IMR-90 (cell line): ENCODE results near the gene WIPF2. TPM values are rescaled to one million over a fixed set of nuclear protein-coding genes. Genes with fewer than 3 reads are reported as not detected.

Experiments used
- ATAC-seq: fragments of 200-7000 bp; cut with Tn5 transposase; 2 replicates; pipeline ENCODE4 v1.9.1; 2020; ENCODE audit warnings: low read depth, mild to moderate bottlenecking, moderate library complexity
- BruUV-seq: library from RNA; stranded (reverse); fragments of 400-500 nt; replicated peaks from 2 replicates; lab custom pipeline; 2021; lab: Mats Ljungman, UMichigan
- CTCF ChIA-PET: fragments of 300-600 bp; formaldehyde crosslinking; extraction: SDS; loops from one replicate; lab custom pipeline; 2021; ENCODE audit warnings: antibody characterized with exemption; lab: Yijun Ruan, JAX
- POLR2A ChIA-PET: fragments of 300-600 bp; sonication (Branson Sonifier 250); formaldehyde crosslinking; loops from one replicate; lab custom pipeline; 2022; ENCODE audit warnings: antibody characterized with exemption; ENCODE audit not compliant: unreplicated experiment; lab: Charles Lee
- DNase-seq: peaks from one replicate; pipeline ENCODE4 v3.0.0; 2013
- H2AFZ ChIP-seq: replicated peaks from 2 replicates; pipeline ENCODE3; 2013; ENCODE audit warnings: low read length, mild to moderate bottlenecking; ENCODE audit not compliant: poor library complexity
- H2AK5ac ChIP-seq: 2 replicates; pipeline ENCODE4 v1.6.1; 2013; ENCODE audit warnings: low read depth, low read length, inconsistent platforms
- H2AK9ac ChIP-seq: replicated peaks from 2 replicates; pipeline ENCODE3; 2013; ENCODE audit warnings: mild to moderate bottlenecking, low read depth, low read length, moderate library complexity; ENCODE audit not compliant: poor library complexity
- H2BK120ac ChIP-seq: 2 replicates; pipeline ENCODE4 v1.6.1; 2013; ENCODE audit warnings: low read depth, low read length, inconsistent platforms
- H2BK15ac ChIP-seq: 3 replicates; pipeline ENCODE4 v1.6.1; 2013; ENCODE audit warnings: low read depth, low read length, inconsistent platforms
- H2BK20ac ChIP-seq: 2 replicates; pipeline ENCODE4 v1.6.1; 2013; ENCODE audit warnings: low read depth, mild to moderate bottlenecking, inconsistent platforms, low read length, moderate library complexity
- H2BK5ac ChIP-seq: 2 replicates; pipeline ENCODE4 v1.6.1; 2013; ENCODE audit warnings: mild to moderate bottlenecking, low read depth, low read length, inconsistent platforms; ENCODE audit not compliant: poor library complexity, severe bottlenecking
- H3K14ac ChIP-seq: replicated peaks from 2 replicates; pipeline ENCODE4 v1.6.1; 2013; ENCODE audit warnings: low read depth, low read length, inconsistent platforms
- H3K18ac ChIP-seq: 2 replicates; pipeline ENCODE4 v1.6.1; 2013; ENCODE audit warnings: low read depth, low read length, control low read depth
- H3K23ac ChIP-seq: 2 replicates; pipeline ENCODE4 v1.6.1; 2013; ENCODE audit warnings: low read depth, low read length, inconsistent platforms
- H3K27ac ChIP-seq: 2 replicates; pipeline ENCODE4 v1.5.1; 2013; ENCODE audit warnings: mild to moderate bottlenecking, control low read depth, low read length; ENCODE audit not compliant: insufficient read depth
- H3K27me3 ChIP-seq: 2 replicates; pipeline ENCODE4 v1.6.1; 2013; ENCODE audit warnings: low read length; ENCODE audit not compliant: control insufficient read depth, insufficient read depth
- H3K36me3 ChIP-seq: 2 replicates; pipeline ENCODE4 v1.6.1; 2013; ENCODE audit warnings: low read length, mixed read lengths; ENCODE audit not compliant: control insufficient read depth, insufficient read depth
- H3K4ac ChIP-seq: 2 replicates; pipeline ENCODE4 v1.6.1; 2013; ENCODE audit warnings: low read depth, low read length, inconsistent platforms
- H3K4me1 ChIP-seq: 2 replicates; pipeline ENCODE4 v1.6.1; 2013; ENCODE audit warnings: low read length, mixed read lengths; ENCODE audit not compliant: control insufficient read depth, insufficient read depth
- H3K4me2 ChIP-seq: 2 replicates; pipeline ENCODE4 v1.6.1; 2013; ENCODE audit warnings: low read depth, mild to moderate bottlenecking, control low read depth, low read length, moderate library complexity
- H3K4me3 ChIP-seq: 2 replicates; pipeline ENCODE4 v1.5.1; 2013; ENCODE audit warnings: low read depth, mild to moderate bottlenecking, control low read depth, low read length, moderate library complexity; ENCODE audit not compliant: insufficient read depth
- H3K56ac ChIP-seq: 2 replicates; pipeline ENCODE4 v1.6.1; 2013; ENCODE audit warnings: low read length, inconsistent platforms; ENCODE audit not compliant: insufficient read depth; ENCODE audit errors: extremely low read depth
- H3K79me1 ChIP-seq, 2 experiments: 2 replicates each; pipeline ENCODE4 v1.6.1; 2013; ENCODE audit warnings: low read length in 2 of 2, inconsistent platforms in 1 of 2, low read depth in 1 of 2
- H3K9ac ChIP-seq: 2 replicates; pipeline ENCODE4 v1.6.1; 2013; ENCODE audit warnings: low read depth, low read length, control low read depth
- H3K9me1 ChIP-seq: 2 replicates; pipeline ENCODE4 v1.6.1; 2013; ENCODE audit warnings: low read length, inconsistent platforms; ENCODE audit not compliant: insufficient read depth
- H3K9me3 ChIP-seq: 2 replicates; pipeline ENCODE4 v1.6.1; 2013; ENCODE audit warnings: low read length; ENCODE audit not compliant: control insufficient read depth, insufficient read depth
- H4K20me1 ChIP-seq: 2 replicates; pipeline ENCODE4 v1.6.1; 2013; ENCODE audit warnings: low read length, inconsistent platforms; ENCODE audit not compliant: insufficient read depth
- H4K5ac ChIP-seq: 2 replicates; pipeline ENCODE4 v1.6.1; 2013; ENCODE audit warnings: mild to moderate bottlenecking, low read depth, low read length, control low read depth
- H4K8ac ChIP-seq, 2 experiments: 2 replicates each; pipeline ENCODE4 v1.6.1; 2013; ENCODE audit warnings: low read depth in 2 of 2, low read length in 2 of 2, control low read depth in 1 of 2, inconsistent platforms in 1 of 2
- H4K91ac ChIP-seq: 2 replicates; pipeline ENCODE4 v1.6.1; 2013; ENCODE audit warnings: low read depth, low read length, inconsistent platforms; ENCODE audit not compliant: insufficient read depth
- BHLHE40 ChIP-seq: fragments of 150-350 bp; IDR thresholded peaks from 2 replicates; pipeline ENCODE4 v1.6.1; 2016; ENCODE audit warnings: mild to moderate bottlenecking, low read depth, low read length
- CEBPB ChIP-seq: IDR thresholded peaks from 2 replicates; pipeline ENCODE4 v1.6.1; 2012; ENCODE audit warnings: low read depth, low read length, improper control_type of control experiment
- CHD1 ChIP-seq: IDR thresholded peaks from 2 replicates; pipeline ENCODE4 v1.6.1; 2012; ENCODE audit warnings: low read depth, low read length, improper control_type of control experiment
- FOS ChIP-seq: fragments of 150-350 bp; IDR thresholded peaks from 2 replicates; pipeline ENCODE4 v1.6.1; 2016; ENCODE audit warnings: low read depth, low read length
- MAFK ChIP-seq: IDR thresholded peaks from 2 replicates; pipeline ENCODE4 v1.6.1; 2012; ENCODE audit warnings: low read depth, low read length, improper control_type of control experiment
- MAZ ChIP-seq: IDR thresholded peaks from 2 replicates; pipeline ENCODE4 v1.6.1; 2012; ENCODE audit warnings: low read depth, mild to moderate bottlenecking, low read length, improper control_type of control experiment, moderate library complexity, borderline replicate concordance
- MXI1 ChIP-seq: IDR thresholded peaks from 2 replicates; pipeline ENCODE4 v1.6.1; 2012; ENCODE audit warnings: low read depth, mild to moderate bottlenecking, low read length, moderate library complexity, borderline replicate concordance
- NFE2L2 ChIP-seq: fragments of 150-350 bp; IDR thresholded peaks from 2 replicates; pipeline ENCODE4 v1.6.1; 2016; ENCODE audit warnings: low read depth, mild to moderate bottlenecking, low read length
- POLR2A ChIP-seq: IDR thresholded peaks from 2 replicates; pipeline ENCODE4 v1.6.1; 2012; ENCODE audit warnings: mild to moderate bottlenecking, low read depth, low read length
- RAD21 ChIP-seq: IDR thresholded peaks from 2 replicates; pipeline ENCODE4 v1.6.1; 2012; ENCODE audit warnings: low read length, improper control_type of control experiment
- RFX5 ChIP-seq: IDR thresholded peaks from 2 replicates; pipeline ENCODE4 v1.8.0; 2012; ENCODE audit warnings: low read depth, mild to moderate bottlenecking, low read length, moderate library complexity
- SMC3 ChIP-seq: fragments of 150-350 bp; IDR thresholded peaks from 2 replicates; pipeline ENCODE4 v1.6.1; 2016; ENCODE audit warnings: low read depth, mild to moderate bottlenecking, antibody characterized with exemption, low read length, moderate library complexity
- WGBS, 2 experiments: methylation state at CpG; one replicate each; pipeline versions ENCODE4 v1.1.5 to v1.1.7; 2013; ENCODE audit warnings: missing lambda C conversion rate in 2 of 2; ENCODE audit not compliant: insufficient read length in 1 of 2; ENCODE audit errors: extremely low coverage in 2 of 2; 5-methylcytosine and 5-hydroxymethylcytosine counted together
- dilution Hi-C: fragments of 300-500 bp; cut with HindIII; formaldehyde crosslinking; loops from one replicate; pipeline ENCODE4 v1.14.3; 2018; ENCODE audit warnings: low sequenced_read_pairs; ENCODE audit not compliant: unreplicated experiment
- in situ Hi-C: fragments of 300-500 bp; cut with MboI; formaldehyde crosslinking; loops from 3 replicates; pipeline ENCODE4 v1.14.3; 2019; ENCODE audit warnings: low sequenced_read_pairs, inconsistent platforms, mixed read lengths
- intact Hi-C: fragments of 100-400 bp; cut with micrococcal nuclease; formaldehyde crosslinking; loops from 2 replicates; pipeline ENCODE4 v1.10.0; 2022
- polyA plus RNA-seq, 3 experiments: library from polyadenylated mRNA; depleted of rRNA; stranded (reverse); fragments of >200 nt; gene quantifications; 2 replicates each; pipeline ENCODE4 v1.2.3, GENCODE V29; 2012; ENCODE audit warnings: low replicate concordance in 1 of 3
- total RNA-seq: library from RNA; depleted of rRNA; stranded (reverse); fragments of >200 nt; gene quantifications from 2 replicates; pipeline ENCODE4 v1.2.3, GENCODE V29; 2012
- TF ChIP-seq, protein P1 (sequence below): fragments of 150-350 bp; IDR thresholded peaks from 2 replicates; pipeline ENCODE4 v1.6.1; 2016; ENCODE audit warnings: low read depth, mild to moderate bottlenecking, low read length, moderate library complexity, borderline replicate concordance
- TF ChIP-seq, protein P2 (sequence below): conservative IDR thresholded peaks from 2 replicates; pipeline ENCODE4 v1.5.1; 2012; ENCODE audit warnings: mild to moderate bottlenecking, low read depth, low read length, improper control_type of control experiment
- TF ChIP-seq, protein P3 (sequence below): fragments of 150-350 bp; IDR thresholded peaks from 2 replicates; pipeline ENCODE4 v1.6.1; 2017; ENCODE audit warnings: mild to moderate bottlenecking, antibody characterized with exemption, low read length, low read depth

Gene WIPF2
- total and polyA plus RNA-seq, 2 of the 4 experiments (the other 2 are of a cell fraction): 2.0 to 8.9 TPM

DNA sequence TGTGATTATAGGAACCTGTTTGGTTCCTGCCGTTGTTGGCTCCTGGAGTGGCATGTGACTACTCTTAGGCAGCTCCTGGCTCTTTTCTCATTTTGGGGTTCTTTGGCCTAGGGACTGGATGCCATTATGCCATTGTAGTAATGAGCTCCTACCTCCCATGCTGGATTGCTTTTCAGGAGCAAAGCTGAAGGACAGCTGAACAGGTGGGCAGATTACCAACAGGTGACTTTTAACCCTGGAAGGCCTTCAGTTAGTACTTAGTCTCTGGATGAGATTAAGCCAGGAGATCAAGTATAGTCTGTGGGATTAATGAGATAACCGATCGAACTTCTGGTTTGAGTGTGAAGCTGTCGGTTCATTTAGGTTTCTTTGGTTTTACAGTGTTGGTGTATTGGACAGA lies 25.2 kb downstream of the WIPF2 start:
- DNase-seq (no peak), ATAC-seq (no peak)
- H2BK120ac ChIP-seq: no peak overlapping the region
- H2AK5ac ChIP-seq: no peak overlapping the region
- no peak overlapping the region for H4K5ac ChIP-seq
- H3K27ac ChIP-seq: no peak overlapping the region
- no peak overlapping the region for H2BK15ac ChIP-seq
- no peak overlapping the region for H3K9ac ChIP-seq
- H3K9me1 ChIP-seq: peaks cover 5% of the 10 kb centered on the region
- peaks cover 43% of the 10 kb centered on the region for H4K20me1 ChIP-seq
- BruUV-seq: no TSS peak
- H3K14ac ChIP-seq: no peak overlapping the region
- H3K4me2 ChIP-seq: no peak overlapping the region
- in situ Hi-C loops (no loop called here), dilution Hi-C loops (no loop called here), intact Hi-C loops (loop anchor here (5.0 kb wide), 1 partner anchor 33 kb away; no protein-coding TSS in a partner anchor)
- no peaks in the 10 kb centered on the region for H3K9me3 ChIP-seq
- no peak overlapping the region for H3K56ac ChIP-seq
- TF ChIP-seq RAD21 (no peak), POLR2A (no peak), MXI1 (no peak), MAFK (no peak), CEBPB (no peak), MAZ (no peak), NFE2L2 (no peak), SMC3 (no peak), FOS (no peak), CHD1 (no peak), RFX5 (no peak), BHLHE40 (no peak)
- TF ChIP-seq, protein P1, sequence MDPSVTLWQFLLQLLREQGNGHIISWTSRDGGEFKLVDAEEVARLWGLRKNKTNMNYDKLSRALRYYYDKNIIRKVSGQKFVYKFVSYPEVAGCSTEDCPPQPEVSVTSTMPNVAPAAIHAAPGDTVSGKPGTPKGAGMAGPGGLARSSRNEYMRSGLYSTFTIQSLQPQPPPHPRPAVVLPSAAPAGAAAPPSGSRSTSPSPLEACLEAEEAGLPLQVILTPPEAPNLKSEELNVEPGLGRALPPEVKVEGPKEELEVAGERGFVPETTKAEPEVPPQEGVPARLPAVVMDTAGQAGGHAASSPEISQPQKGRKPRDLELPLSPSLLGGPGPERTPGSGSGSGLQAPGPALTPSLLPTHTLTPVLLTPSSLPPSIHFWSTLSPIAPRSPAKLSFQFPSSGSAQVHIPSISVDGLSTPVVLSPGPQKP: no peak
- TF ChIP-seq, protein P2, sequence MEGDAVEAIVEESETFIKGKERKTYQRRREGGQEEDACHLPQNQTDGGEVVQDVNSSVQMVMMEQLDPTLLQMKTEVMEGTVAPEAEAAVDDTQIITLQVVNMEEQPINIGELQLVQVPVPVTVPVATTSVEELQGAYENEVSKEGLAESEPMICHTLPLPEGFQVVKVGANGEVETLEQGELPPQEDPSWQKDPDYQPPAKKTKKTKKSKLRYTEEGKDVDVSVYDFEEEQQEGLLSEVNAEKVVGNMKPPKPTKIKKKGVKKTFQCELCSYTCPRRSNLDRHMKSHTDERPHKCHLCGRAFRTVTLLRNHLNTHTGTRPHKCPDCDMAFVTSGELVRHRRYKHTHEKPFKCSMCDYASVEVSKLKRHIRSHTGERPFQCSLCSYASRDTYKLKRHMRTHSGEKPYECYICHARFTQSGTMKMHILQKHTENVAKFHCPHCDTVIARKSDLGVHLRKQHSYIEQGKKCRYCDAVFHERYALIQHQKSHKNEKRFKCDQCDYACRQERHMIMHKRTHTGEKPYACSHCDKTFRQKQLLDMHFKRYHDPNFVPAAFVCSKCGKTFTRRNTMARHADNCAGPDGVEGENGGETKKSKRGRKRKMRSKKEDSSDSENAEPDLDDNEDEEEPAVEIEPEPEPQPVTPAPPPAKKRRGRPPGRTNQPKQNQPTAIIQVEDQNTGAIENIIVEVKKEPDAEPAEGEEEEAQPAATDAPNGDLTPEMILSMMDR: no peak
- TF ChIP-seq, protein P3, sequence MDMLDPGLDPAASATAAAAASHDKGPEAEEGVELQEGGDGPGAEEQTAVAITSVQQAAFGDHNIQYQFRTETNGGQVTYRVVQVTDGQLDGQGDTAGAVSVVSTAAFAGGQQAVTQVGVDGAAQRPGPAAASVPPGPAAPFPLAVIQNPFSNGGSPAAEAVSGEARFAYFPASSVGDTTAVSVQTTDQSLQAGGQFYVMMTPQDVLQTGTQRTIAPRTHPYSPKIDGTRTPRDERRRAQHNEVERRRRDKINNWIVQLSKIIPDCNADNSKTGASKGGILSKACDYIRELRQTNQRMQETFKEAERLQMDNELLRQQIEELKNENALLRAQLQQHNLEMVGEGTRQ: no peak
- no peak overlapping the region for H3K4me3 ChIP-seq
- H4K91ac ChIP-seq: no peak overlapping the region
- no peaks in the 10 kb centered on the region for H3K36me3 ChIP-seq
- no peak overlapping the region for H4K8ac ChIP-seq
- no peak overlapping the region for H2AFZ ChIP-seq
- H2AK9ac ChIP-seq: no peak overlapping the region
- CTCF ChIA-PET: no interaction called here
- H3K4me1 ChIP-seq: no peaks in the 10 kb centered on the region; the same call in 1 of the 2 replicates
- H3K23ac ChIP-seq: no peak overlapping the region
- peaks cover 36 to 68% of the 10 kb centered on the region in 2 experiments for H3K79me1 ChIP-seq
- no peak overlapping the region for H2BK5ac ChIP-seq
- H3K27me3 ChIP-seq: no peaks in the 10 kb centered on the region
- no peak overlapping the region for H3K4ac ChIP-seq
- no peak overlapping the region for H3K18ac ChIP-seq
- POLR2A ChIA-PET: no interaction called here
- no CpG with 5 or more reads among the region's 4 CpGs for WGBS, 2 experiments
- H2BK20ac ChIP-seq: no peak overlapping the region
